Cardiac fibroblast (primary cell): ENCODE results near the gene SORL1-AS1.
"Not testable (repeated sequence)": the region's sequence is repeated elsewhere in the genome, so short reads cannot be mapped to it uniquely, and the experiment has no call there.

Experiments
- DNase-seq, 2 donors: peaks; one replicate each; pipeline versions ENCODE4 v3.0.0 to v3.0.0-alpha.2; 2010; ENCODE audit warnings: low read depth in 2 of 2
- H3K4me3 ChIP-seq, 2 donors: replicated peaks in 1 of 2; 1 replicate in 1 of 2; 2 replicates in 1 of 2; pipeline ENCODE4 v1.5.1; 2011; ENCODE audit warnings: low read depth in 2 of 2, low read length in 2 of 2, mild to moderate bottlenecking in 2 of 2, moderate library complexity in 1 of 2
- TF ChIP-seq, protein P1 (sequence below): IDR thresholded peaks from one replicate; pipeline ENCODE4 v1.5.1; 2011; ENCODE audit warnings: low read depth, mild to moderate bottlenecking, low read length, inconsistent platforms

Gene SORL1-AS1

DNA sequence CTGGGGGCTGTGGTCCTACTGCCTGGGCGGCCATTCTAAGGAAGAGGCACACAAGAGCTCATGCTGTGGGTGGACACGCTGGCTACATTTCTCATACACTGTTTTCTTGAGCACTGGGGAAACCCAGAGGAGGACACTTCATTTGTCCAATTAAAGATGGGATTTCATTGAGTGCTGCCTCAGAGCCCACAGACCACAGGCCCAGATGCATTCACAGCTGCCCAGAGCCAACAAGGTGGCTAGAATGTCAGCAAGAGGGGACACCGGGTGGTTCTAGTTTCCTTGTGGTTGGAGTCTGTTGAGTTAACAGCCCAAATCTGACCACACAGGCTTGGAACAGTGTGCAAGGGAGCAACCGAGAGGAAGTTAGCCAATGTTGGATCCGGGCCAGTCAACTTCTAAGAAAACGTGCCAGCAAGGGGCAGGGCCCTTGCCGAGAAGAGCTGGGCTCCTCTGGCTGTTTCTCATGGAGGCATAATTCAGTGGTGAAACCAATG, 35.7 kb downstream of the SORL1-AS1 start:
- peak; percentile 82 to 97 for DNase-seq
- H3K4me3 ChIP-seq: no peak overlapping the region
- TF ChIP-seq, protein P1, sequence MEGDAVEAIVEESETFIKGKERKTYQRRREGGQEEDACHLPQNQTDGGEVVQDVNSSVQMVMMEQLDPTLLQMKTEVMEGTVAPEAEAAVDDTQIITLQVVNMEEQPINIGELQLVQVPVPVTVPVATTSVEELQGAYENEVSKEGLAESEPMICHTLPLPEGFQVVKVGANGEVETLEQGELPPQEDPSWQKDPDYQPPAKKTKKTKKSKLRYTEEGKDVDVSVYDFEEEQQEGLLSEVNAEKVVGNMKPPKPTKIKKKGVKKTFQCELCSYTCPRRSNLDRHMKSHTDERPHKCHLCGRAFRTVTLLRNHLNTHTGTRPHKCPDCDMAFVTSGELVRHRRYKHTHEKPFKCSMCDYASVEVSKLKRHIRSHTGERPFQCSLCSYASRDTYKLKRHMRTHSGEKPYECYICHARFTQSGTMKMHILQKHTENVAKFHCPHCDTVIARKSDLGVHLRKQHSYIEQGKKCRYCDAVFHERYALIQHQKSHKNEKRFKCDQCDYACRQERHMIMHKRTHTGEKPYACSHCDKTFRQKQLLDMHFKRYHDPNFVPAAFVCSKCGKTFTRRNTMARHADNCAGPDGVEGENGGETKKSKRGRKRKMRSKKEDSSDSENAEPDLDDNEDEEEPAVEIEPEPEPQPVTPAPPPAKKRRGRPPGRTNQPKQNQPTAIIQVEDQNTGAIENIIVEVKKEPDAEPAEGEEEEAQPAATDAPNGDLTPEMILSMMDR: no peak

DNA sequence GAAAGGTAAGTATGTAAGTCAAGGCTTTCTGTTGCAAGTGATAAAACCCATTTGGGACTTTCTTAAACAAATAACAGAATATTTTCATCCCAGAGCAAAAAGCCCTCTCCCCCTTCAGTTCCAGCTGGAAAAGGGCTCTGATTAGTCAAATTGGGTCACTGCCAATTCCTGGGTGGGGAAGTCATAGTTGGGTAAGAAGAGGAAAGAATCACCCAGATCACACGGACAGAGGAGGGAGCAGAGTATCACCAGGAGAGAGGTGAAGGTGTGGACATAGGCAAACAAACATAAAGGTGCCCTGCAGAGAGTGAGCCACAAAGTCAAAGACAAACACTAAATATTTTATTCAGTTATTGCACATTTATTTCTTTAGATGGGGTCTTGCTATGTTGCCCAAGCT, 36.9 kb downstream of the SORL1-AS1 start:
- DNase-seq: peak; percentile 27 to 37
- TF ChIP-seq, protein P1: no peak
- H3K4me3 ChIP-seq: no peak overlapping the region

DNA sequence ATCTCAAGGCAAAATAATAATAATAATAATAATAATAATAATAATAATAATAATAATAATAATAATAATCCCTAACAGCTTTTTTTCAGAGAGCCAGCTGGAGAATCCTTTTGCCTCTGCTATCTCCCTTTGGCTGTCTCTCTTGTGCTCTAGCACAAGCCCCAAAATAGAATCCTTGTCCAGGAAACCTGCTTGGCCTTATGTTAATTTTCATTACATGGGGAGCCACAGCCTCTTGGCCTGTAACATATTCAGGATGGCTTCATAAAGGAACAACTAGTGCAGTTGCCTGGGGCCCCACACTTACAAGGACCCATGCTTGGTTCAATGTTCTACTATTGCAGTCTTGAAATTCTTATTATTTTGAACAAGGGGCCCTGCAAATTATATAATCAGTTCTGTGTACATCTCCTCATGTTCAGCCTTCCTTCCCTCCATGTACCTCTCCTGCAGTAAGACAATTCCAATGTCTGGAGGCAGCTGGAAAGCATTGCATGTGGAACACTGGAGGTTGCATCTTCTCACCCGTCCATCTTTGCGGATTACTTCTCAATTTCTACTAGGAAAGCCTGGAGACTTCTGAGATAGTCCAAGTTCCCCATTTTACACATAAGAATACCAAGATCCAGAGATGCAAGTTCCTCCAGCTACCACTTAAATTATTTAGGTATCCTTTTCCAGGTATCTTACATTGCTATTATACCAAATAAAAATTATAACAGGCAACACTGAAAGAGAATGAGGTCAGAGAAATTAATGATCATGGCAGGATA, 38.4 kb downstream of the SORL1-AS1 start:
- TF ChIP-seq, protein P1: no peak
- H3K4me3 ChIP-seq: no peak overlapping the region
- no peak for DNase-seq

DNA sequence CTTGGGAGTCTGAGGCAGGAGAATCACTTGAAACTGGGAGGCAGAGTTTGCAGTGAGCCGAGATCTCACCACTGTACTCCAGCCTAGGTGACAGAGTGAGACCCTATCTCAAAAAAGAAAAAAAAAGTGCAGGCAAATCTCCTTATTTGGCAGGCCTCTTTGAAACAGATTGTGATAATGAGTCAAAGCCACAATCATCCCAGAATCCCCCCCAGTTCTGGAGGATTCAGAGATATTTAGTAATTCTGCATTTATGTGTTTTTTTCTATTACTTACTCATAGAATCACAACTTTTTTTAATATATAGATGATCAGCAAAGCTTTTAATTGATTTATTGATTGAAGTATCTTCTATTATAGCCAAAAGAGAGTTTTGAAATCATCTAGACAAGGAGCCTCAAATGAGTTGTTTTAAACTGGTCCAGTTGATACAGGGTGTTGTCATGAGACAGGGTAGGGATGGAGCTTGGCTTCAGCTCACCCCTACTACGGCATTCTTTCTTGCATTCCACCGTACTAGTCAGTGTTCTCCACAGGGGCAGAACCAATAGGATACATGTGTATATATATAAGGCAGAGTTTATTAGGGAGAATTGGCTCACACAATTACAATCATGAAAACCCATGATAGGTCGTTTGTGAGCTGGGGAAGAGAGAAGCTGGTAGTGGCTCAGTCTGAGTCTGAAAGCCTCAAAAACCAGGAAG, 39.9 kb downstream of the SORL1-AS1 start:
- no peak overlapping the region for H3K4me3 ChIP-seq
- TF ChIP-seq, protein P1: no peak
- DNase-seq: no peak

DNA sequence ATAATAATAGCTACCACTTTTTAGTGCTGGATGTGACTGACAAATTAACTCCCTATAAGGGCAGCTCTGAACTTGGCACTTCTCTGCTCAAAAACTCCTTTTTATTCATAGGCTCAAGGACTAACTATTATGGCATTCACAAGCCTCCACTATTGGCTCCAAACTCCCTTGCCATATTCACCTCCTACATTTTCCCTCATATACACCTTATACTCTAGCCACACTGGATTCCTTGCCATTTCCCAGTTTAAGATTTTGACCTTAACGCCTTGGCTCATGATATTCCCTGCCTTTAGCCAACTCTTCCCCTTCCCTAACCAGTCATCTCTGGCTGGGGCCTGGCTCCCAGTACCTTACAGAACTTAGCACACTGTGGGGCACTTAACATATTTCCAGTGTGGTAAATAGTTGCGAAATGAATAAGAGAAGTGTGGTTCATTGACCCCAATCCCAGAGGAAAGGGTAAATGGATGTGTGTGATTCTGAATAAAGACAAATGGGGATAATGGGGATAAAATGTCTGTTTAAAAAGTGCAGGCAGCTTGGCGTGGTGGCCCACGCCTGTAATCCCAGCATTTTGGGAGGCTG, 40.7 kb downstream of the SORL1-AS1 start:
- TF ChIP-seq, protein P1: no peak

DNA sequence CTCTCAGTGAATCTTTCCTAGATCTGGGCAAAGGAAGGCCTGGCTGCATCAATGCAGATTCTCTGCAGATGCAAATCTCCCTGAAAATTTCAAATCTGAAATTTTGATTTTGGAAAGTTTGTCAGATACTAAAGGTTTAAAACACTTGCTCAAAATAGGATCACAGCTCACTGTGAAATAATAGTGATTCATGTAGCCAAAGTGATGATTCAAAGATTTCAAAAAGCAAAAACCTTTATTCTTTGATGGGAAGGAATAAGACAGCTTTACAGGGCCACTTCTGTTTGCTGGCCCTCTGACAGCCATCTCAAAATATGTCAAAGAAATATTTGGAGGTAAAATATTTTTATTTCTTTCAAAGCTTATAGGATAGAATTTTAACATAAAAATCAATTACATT, 41.4 kb downstream of the SORL1-AS1 start:
- not testable (repeated sequence) for DNase-seq, H3K4me3 ChIP-seq

More for the DNA sequence above, 40.7 kb downstream of the SORL1-AS1 start:
- no peak overlapping the region for H3K4me3 ChIP-seq
- DNase-seq: no peak

DNA sequence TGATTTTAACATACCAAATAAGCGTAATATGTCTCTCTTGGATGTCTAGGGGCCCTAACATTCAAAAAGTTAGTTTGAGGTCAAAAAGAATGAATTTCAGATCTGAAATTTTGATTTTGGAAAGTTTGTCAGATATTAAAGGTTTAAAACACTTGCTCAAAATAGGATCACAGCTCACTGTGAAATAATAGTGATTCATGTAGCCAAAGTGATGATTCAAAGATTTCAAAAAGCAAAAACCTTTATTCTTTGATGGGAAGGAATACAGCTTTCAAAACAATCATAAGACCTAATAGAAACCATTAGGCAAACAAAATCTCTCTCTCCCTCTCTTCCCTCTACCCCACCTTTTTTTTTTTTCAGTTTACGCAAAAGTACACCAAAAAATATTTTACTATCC, 42.7 kb downstream of the SORL1-AS1 start:
- not testable (repeated sequence) for H3K4me3 ChIP-seq, DNase-seq
